SK-N-SH (cell line): ENCODE measurements around the gene CERS1. TPM values are rescaled to one million over a fixed set of nuclear protein-coding genes. Genes with fewer than 3 reads are reported as not detected.

ENCODE experiments used
- CTCF ChIA-PET: fragments of 300-600, 350-600 bp; formaldehyde crosslinking; extraction: SDS; loops from one replicate; lab custom pipeline; 2021; lab: Yijun Ruan, JAX
- POLR2A ChIA-PET: fragments of 350-600 bp; sonication (Branson Sonifier 250); formaldehyde crosslinking; extraction: SDS; loops from one replicate; lab custom pipeline; 2020; ENCODE audit warnings: antibody characterized with exemption, inconsistent platforms; lab: Yijun Ruan, JAX
- DNase-seq: peaks from one replicate; pipeline ENCODE4 v3.0.0; 2012
- H2AFZ ChIP-seq: fragments of 200-600 bp; sonication (generic); 2 replicates; pipeline ENCODE4 v1.8.1; 2016; ENCODE audit warnings: antibody characterized with exemption, mild to moderate bottlenecking, low read depth
- H3F3A ChIP-seq: fragments of 200-600 bp; sonication (generic); replicated peaks from 2 replicates; pipeline ENCODE3; 2016; ENCODE audit warnings: antibody characterized with exemption, mild to moderate bottlenecking; ENCODE audit not compliant: insufficient read depth
- H3K27ac ChIP-seq, 2 experiments: fragments of 200-500 bp in 1 of 2; fragments of 200-600 bp in 1 of 2; sonication (Bioruptor generic) in 1 of 2; sonication (generic), shearing (Covaris generic) in 1 of 2; 2 replicates each; pipeline versions ENCODE4 v1.5.1 to v1.6.1; 2014 to 2016; ENCODE audit warnings: low read depth in 2 of 2, inconsistent platforms in 1 of 2, low read length in 1 of 2, mild to moderate bottlenecking in 1 of 2, mixed read lengths in 1 of 2
- H3K27me3 ChIP-seq: fragments of 200-600 bp; sonication (generic), shearing (Covaris generic); 2 replicates; pipeline ENCODE4 v1.6.1; 2016; ENCODE audit warnings: mixed run types; ENCODE audit not compliant: insufficient read depth
- H3K36me3 ChIP-seq, 2 experiments: fragments of 200-500 bp in 1 of 2; fragments of 200-600 bp in 1 of 2; sonication (Bioruptor generic) in 1 of 2; sonication (generic) in 1 of 2; replicated peaks in 1 of 2; 2 replicates each; pipeline versions ENCODE3 to v1.5.1; 2014 to 2016; ENCODE audit warnings: low read length in 1 of 2, mild to moderate bottlenecking in 1 of 2; ENCODE audit not compliant: insufficient read depth in 2 of 2, control insufficient read depth in 1 of 2
- H3K4me1 ChIP-seq, 2 experiments: fragments of 200-500 bp in 1 of 2; fragments of 200-600 bp in 1 of 2; sonication (Bioruptor generic) in 1 of 2; sonication (generic), shearing (Covaris generic) in 1 of 2; 2 replicates each; pipeline versions ENCODE4 v1.5.1 to v1.6.1; 2014 to 2016; ENCODE audit warnings: low read depth in 1 of 2, low read length in 1 of 2, mixed run types in 1 of 2; ENCODE audit not compliant: insufficient read depth in 2 of 2, control insufficient read depth in 1 of 2
- H3K4me2 ChIP-seq: fragments of 200-600 bp; sonication (generic), shearing (Covaris generic); 2 replicates; pipeline ENCODE4 v1.6.1; 2017; ENCODE audit warnings: mixed run types
- H3K4me3 ChIP-seq, 2 experiments: fragments of 200-500 bp in 1 of 2; fragments of 200-600 bp in 1 of 2; sonication (Bioruptor generic) in 1 of 2; sonication (generic), shearing (Covaris generic) in 1 of 2; 2 replicates each; pipeline versions ENCODE4 v1.5.1 to v1.8.1; 2014 to 2016; ENCODE audit warnings: low read depth in 2 of 2, inconsistent platforms in 1 of 2, low read length in 1 of 2, mild to moderate bottlenecking in 1 of 2, mixed read lengths in 1 of 2, moderate library complexity in 1 of 2
- H3K79me2 ChIP-seq: fragments of 200-600 bp; sonication (generic); 2 replicates; pipeline ENCODE4 v1.8.1; 2017; ENCODE audit warnings: mild to moderate bottlenecking; ENCODE audit not compliant: insufficient read depth
- H3K9ac ChIP-seq: fragments of 200-600 bp; sonication (generic); 2 replicates; pipeline ENCODE4 v1.6.1; 2017; ENCODE audit warnings: mixed run types
- H3K9me2 ChIP-seq: fragments of 200-600 bp; sonication (generic); 2 replicates; pipeline ENCODE4 v1.6.1; 2017; ENCODE audit warnings: mixed run types
- H3K9me3 ChIP-seq: fragments of 200-600 bp; sonication (generic); 2 replicates; pipeline ENCODE4 v1.6.1; 2017; ENCODE audit warnings: mixed run types, mild to moderate bottlenecking, moderate library complexity
- H4K20me1 ChIP-seq: fragments of 200-600 bp; sonication (generic); 2 replicates; pipeline ENCODE4 v1.6.1; 2017; ENCODE audit warnings: mild to moderate bottlenecking, mixed run types; ENCODE audit not compliant: insufficient read depth
- ELF1 ChIP-seq: IDR thresholded peaks from 2 replicates; pipeline ENCODE4 v1.4.0; 2012
- EP300 ChIP-seq, 2 experiments: IDR thresholded peaks; 2 replicates each; pipeline versions ENCODE4 v1.4.0 to v1.6.1; 2012; ENCODE audit warnings: borderline replicate concordance in 1 of 2, low read depth in 1 of 2, low read length in 1 of 2
- NFIC ChIP-seq: IDR thresholded peaks from 2 replicates; pipeline ENCODE4 v1.4.0; 2012; ENCODE audit warnings: borderline replicate concordance
- RAD21 ChIP-seq: IDR thresholded peaks from 2 replicates; pipeline ENCODE4 v1.6.1; 2012; ENCODE audit warnings: mild to moderate bottlenecking, low read length
- RCOR1 ChIP-seq: fragments of 150-350 bp; IDR thresholded peaks from 2 replicates; pipeline ENCODE4 v1.6.1; 2017; ENCODE audit warnings: antibody characterized with exemption, low read length
- SIN3A ChIP-seq: IDR thresholded peaks from 2 replicates; pipeline ENCODE4 v1.6.1; 2012; ENCODE audit warnings: low read depth, mild to moderate bottlenecking, low read length, moderate library complexity, borderline replicate concordance
- TCF12 ChIP-seq: IDR thresholded peaks from 2 replicates; pipeline ENCODE4 v1.4.0; 2012
- TEAD4 ChIP-seq: IDR thresholded peaks from 2 replicates; pipeline ENCODE4 v1.4.0; 2012; ENCODE audit warnings: mild to moderate bottlenecking, borderline replicate concordance; ENCODE audit not compliant: insufficient read depth
- YY1 ChIP-seq: IDR thresholded peaks from 2 replicates; pipeline ENCODE4 v1.4.0; 2012; ENCODE audit warnings: low read depth, mild to moderate bottlenecking
- WGBS: methylation state at CpG from one replicate; pipeline ENCODE4 v1.1.6; 2017; ENCODE audit warnings: low lambda C conversion rate; 5-methylcytosine and 5-hydroxymethylcytosine counted together
- polyA plus RNA-seq, 3 experiments: library from polyadenylated mRNA; depleted of rRNA; stranded (reverse); fragments of >200 nt; gene quantifications; 2 replicates each; pipeline ENCODE4 v1.2.3, GENCODE V29; 2012
- TF ChIP-seq, protein P1 (sequence below): fragments of 150-350 bp; IDR thresholded peaks from 2 replicates; pipeline ENCODE4 v1.6.1; 2016; ENCODE audit warnings: mild to moderate bottlenecking, low read depth, low read length
- TF ChIP-seq, protein P2 (sequence below): IDR thresholded peaks from 2 replicates; pipeline ENCODE4 v1.4.0; 2012; ENCODE audit warnings: low read depth, borderline replicate concordance
- TF ChIP-seq, protein P3 (sequence below): IDR thresholded peaks from 2 replicates; pipeline ENCODE4 v1.4.0; 2012; ENCODE audit warnings: low read depth, borderline replicate concordance
- TF ChIP-seq, protein P4 (sequence below): IDR thresholded peaks from 2 replicates; pipeline ENCODE4 v1.4.0; 2012; ENCODE audit warnings: low read depth
- TF ChIP-seq, protein P5 (sequence below): fragments of 200-600 bp; sonication (generic); IDR thresholded peaks from 2 replicates; pipeline ENCODE4 v1.6.1; 2017; ENCODE audit warnings: antibody characterized with exemption, mild to moderate bottlenecking, moderate library complexity

The CERS1 gene
- polyA plus RNA-seq, 1 of the 3 experiments (the other 2 are of a cell fraction) = 7.3 TPM

DNA sequence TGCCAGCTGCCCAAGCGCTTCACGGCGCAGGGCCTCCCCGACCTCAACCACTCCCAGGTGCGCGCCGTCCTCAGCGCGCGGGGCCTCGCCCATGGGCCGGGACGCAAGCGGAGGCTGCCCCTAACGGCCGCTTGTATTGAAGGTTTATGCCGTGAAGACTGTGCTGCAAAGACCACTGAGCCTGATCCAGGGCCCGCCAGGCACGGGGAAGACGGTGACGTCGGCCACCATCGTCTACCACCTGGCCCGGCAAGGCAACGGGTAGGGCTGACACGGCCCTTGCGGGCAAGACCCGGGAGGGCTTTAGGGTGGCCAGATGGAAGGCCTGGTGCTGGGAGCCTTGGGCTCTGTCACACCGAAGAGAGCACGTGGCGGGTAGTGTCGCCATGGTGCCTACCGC, 41.0 kb downstream of the CERS1 start (continued):
- TF ChIP-seq, protein P1, sequence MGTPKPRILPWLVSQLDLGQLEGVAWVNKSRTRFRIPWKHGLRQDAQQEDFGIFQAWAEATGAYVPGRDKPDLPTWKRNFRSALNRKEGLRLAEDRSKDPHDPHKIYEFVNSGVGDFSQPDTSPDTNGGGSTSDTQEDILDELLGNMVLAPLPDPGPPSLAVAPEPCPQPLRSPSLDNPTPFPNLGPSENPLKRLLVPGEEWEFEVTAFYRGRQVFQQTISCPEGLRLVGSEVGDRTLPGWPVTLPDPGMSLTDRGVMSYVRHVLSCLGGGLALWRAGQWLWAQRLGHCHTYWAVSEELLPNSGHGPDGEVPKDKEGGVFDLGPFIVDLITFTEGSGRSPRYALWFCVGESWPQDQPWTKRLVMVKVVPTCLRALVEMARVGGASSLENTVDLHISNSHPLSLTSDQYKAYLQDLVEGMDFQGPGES = no peak
- no peak for TF ChIP-seq NFIC
- TF ChIP-seq SIN3A = no peak
- TF ChIP-seq RCOR1 = no peak
- TF ChIP-seq, protein P2, sequence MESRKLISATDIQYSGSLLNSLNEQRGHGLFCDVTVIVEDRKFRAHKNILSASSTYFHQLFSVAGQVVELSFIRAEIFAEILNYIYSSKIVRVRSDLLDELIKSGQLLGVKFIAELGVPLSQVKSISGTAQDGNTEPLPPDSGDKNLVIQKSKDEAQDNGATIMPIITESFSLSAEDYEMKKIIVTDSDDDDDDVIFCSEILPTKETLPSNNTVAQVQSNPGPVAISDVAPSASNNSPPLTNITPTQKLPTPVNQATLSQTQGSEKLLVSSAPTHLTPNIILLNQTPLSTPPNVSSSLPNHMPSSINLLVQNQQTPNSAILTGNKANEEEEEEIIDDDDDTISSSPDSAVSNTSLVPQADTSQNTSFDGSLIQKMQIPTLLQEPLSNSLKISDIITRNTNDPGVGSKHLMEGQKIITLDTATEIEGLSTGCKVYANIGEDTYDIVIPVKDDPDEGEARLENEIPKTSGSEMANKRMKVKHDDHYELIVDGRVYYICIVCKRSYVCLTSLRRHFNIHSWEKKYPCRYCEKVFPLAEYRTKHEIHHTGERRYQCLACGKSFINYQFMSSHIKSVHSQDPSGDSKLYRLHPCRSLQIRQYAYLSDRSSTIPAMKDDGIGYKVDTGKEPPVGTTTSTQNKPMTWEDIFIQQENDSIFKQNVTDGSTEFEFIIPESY = no peak
- TF ChIP-seq YY1 = no peak
- TF ChIP-seq, protein P3, sequence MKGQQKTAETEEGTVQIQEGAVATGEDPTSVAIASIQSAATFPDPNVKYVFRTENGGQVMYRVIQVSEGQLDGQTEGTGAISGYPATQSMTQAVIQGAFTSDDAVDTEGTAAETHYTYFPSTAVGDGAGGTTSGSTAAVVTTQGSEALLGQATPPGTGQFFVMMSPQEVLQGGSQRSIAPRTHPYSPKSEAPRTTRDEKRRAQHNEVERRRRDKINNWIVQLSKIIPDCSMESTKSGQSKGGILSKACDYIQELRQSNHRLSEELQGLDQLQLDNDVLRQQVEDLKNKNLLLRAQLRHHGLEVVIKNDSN = no peak
- TF ChIP-seq EP300 (IDR thresholded peaks at IDR 0.05; ENCODE audit: borderline replicate concordance in 1 of 2, low read depth in 1 of 2, low read length in 1 of 2) = no peak
- no peak for TF ChIP-seq TEAD4
- TF ChIP-seq, protein P4, sequence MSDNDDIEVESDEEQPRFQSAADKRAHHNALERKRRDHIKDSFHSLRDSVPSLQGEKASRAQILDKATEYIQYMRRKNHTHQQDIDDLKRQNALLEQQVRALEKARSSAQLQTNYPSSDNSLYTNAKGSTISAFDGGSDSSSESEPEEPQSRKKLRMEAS = no peak
- no peak for TF ChIP-seq ELF1

DNA sequence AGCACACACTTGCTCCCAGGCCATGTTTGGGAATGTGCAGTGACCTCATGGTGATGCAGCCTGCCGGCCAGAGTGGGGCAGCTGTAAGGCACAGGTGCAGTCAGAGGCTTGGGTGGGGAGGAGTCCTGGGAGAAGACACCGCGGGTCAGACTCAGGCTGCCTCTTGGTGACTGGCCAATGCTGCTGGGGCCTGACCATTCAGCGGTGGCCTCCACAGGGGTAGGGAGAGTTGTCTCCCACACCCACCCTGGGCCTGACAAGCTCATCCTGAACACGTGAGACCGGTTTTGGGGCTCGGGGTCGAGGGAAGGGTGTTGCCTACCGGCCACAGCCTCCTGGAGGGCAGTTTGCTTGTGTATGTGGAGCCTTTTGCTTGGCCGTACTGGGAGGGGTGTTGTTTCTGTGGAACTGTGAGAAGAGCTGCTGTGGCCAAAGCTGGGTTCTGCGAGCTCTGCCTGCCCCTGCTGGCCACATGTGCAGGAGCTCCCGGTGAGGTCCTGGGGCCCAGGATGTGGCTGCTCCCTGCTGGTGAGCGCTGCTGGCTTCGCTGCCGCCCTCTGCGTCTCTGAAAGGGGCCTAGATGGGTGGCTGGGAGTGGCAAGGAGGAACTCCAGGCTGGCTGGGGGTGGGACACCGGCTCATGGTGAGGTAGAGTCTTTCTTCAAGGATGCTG, 42.1 kb downstream of the CERS1 start:
- H3F3A ChIP-seq = no peaks in the 10 kb centered on the region
- H2AFZ ChIP-seq = no peak overlapping the region
- peaks cover 42% of the 10 kb centered on the region for H3K79me2 ChIP-seq
- H3K27ac ChIP-seq = no peak overlapping the region; a peak in 1 of 4 replicates
- H3K36me3 ChIP-seq = peaks cover 36 to 90% of the 10 kb centered on the region in 2 experiments
- H3K4me1 ChIP-seq = peaks cover 7 to 30% of the 10 kb centered on the region in 2 experiments
- H3K27me3 ChIP-seq = no peaks in the 10 kb centered on the region
- H3K4me2 ChIP-seq = no peak overlapping the region
- TF ChIP-seq SIN3A = no peak
- TF ChIP-seq RAD21 = peak; percentile 29
- TF ChIP-seq, protein P5, sequence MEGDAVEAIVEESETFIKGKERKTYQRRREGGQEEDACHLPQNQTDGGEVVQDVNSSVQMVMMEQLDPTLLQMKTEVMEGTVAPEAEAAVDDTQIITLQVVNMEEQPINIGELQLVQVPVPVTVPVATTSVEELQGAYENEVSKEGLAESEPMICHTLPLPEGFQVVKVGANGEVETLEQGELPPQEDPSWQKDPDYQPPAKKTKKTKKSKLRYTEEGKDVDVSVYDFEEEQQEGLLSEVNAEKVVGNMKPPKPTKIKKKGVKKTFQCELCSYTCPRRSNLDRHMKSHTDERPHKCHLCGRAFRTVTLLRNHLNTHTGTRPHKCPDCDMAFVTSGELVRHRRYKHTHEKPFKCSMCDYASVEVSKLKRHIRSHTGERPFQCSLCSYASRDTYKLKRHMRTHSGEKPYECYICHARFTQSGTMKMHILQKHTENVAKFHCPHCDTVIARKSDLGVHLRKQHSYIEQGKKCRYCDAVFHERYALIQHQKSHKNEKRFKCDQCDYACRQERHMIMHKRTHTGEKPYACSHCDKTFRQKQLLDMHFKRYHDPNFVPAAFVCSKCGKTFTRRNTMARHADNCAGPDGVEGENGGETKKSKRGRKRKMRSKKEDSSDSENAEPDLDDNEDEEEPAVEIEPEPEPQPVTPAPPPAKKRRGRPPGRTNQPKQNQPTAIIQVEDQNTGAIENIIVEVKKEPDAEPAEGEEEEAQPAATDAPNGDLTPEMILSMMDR = no peak
- no peak for TF ChIP-seq TCF12
- H3K9me2 ChIP-seq = no peaks in the 10 kb centered on the region
- WGBS = 98% methylated on average over 6 of the region's 17 CpGs
- no peak overlapping the region for H3K4me3 ChIP-seq
- no peak for DNase-seq
- ChIA-PET CTCF (interaction anchor here (1.0 to 16.0 kb wide), 3 partner anchors 9 to 264 kb away, joined by 3 to 201 read pairs (median 39); partner anchors contain the start of gene REX1BD), POLR2A (no interaction called here)
- H4K20me1 ChIP-seq = peaks cover 26% of the 10 kb centered on the region
- no peak overlapping the region for H3K9ac ChIP-seq
- H3K9me3 ChIP-seq = no peaks in the 10 kb centered on the region
